Suprapubic skin (tissue), 4 donors: ENCODE results near the gene CNGB1. TPM values are rescaled to one million over a fixed set of nuclear protein-coding genes. Genes with fewer than 3 reads are reported as not detected.

ENCODE experiments used
- DNase-seq, 2 donors: peaks; one replicate each; pipeline ENCODE4 v3.0.0-alpha.2; 2019; ENCODE audit warnings: low spot score in 2 of 2
- H3K27ac ChIP-seq: fragments of 200-600 bp; sonication (generic); one replicate; pipeline ENCODE4 v1.5.1; 2019
- H3K27me3 ChIP-seq: fragments of 200-600 bp; sonication (generic); one replicate; pipeline ENCODE4 v1.5.1; 2019
- H3K36me3 ChIP-seq: fragments of 200-600 bp; sonication (generic); one replicate; pipeline ENCODE4 v1.5.1; 2019
- H3K4me1 ChIP-seq: fragments of 200-600 bp; sonication (generic); one replicate; pipeline ENCODE4 v1.5.1; 2019
- H3K4me3 ChIP-seq: fragments of 200-600 bp; sonication (generic); one replicate; pipeline ENCODE4 v1.5.1; 2019; ENCODE audit warnings: mild to moderate bottlenecking
- H3K9me3 ChIP-seq: fragments of 200-600 bp; sonication (generic); one replicate; pipeline ENCODE4 v1.5.1; 2019
- EP300 ChIP-seq: sonication (generic); formaldehyde crosslinking; IDR thresholded peaks from one replicate; pipeline ENCODE4 v1.6.1; 2017; ENCODE audit warnings: antibody characterized with exemption
- POLR2A ChIP-seq, 2 donors: fragments of 450-650 bp; IDR thresholded peaks; one replicate each; pipeline ENCODE4 v1.6.1; 2017; ENCODE audit warnings: antibody characterized with exemption in 2 of 2, mild to moderate bottlenecking in 2 of 2, moderate library complexity in 2 of 2
- POLR2AphosphoS5 ChIP-seq, 3 donors: sonication (generic); formaldehyde crosslinking; IDR thresholded peaks; one replicate each; pipeline ENCODE4 v1.6.1; 2017; ENCODE audit warnings: antibody characterized with exemption in 3 of 3
- WGBS: methylation state at CpG from one replicate; pipeline ENCODE4 v1.1.5; 2018; 5-methylcytosine and 5-hydroxymethylcytosine counted together
- total RNA-seq, 4 donors: library from RNA; depleted of rRNA; stranded (reverse); fragments of >200 nt; gene quantifications; one replicate each; pipeline ENCODE4 v1.1.0, GENCODE V29; 2016
- TF ChIP-seq, protein P1 (sequence below), 2 donors: fragments of 200-600 bp in 1 of 2; fragments of 450-650 bp in 1 of 2; sonication (generic) in 1 of 2; IDR thresholded peaks; one replicate each; pipeline ENCODE4 v1.5.1; 2016 to 2019; ENCODE audit warnings: antibody characterized with exemption in 2 of 2, mild to moderate bottlenecking in 1 of 2, moderate library complexity in 1 of 2

Gene CNGB1
- total RNA-seq, 4 donors from 2014 or later: 0.08 TPM; not detected in 3

DNA sequence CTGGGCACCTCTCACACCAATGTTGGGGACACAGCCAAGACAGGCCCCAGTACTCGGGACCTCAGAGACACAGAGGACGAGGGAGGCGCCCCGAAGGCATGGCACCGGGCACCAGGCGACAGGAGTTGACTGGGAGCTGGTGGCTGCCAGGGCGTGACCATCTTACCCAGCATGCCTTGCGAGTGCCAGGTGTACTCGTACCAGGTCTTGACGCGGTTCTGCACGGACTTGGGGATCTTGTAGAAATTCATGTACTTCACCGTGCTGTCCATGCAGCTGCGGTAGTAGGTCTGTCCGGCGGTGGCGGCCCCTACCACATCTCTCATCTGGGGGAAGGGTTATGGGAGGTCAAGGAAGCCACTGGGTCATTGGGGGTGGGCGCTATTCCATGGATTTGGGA, 67.3 kb downstream of the CNGB1 start:
- Histone ChIP-seq H3K36me3 (no peaks in the 10 kb centered on the region), H3K4me3 (no peak overlapping the region), H3K4me1 (no peaks in the 10 kb centered on the region), H3K9me3 (no peaks in the 10 kb centered on the region), H3K27me3 (peaks cover 18% of the 10 kb centered on the region), H3K27ac (no peak overlapping the region)
- no peak for DNase-seq
- TF ChIP-seq, protein P1, sequence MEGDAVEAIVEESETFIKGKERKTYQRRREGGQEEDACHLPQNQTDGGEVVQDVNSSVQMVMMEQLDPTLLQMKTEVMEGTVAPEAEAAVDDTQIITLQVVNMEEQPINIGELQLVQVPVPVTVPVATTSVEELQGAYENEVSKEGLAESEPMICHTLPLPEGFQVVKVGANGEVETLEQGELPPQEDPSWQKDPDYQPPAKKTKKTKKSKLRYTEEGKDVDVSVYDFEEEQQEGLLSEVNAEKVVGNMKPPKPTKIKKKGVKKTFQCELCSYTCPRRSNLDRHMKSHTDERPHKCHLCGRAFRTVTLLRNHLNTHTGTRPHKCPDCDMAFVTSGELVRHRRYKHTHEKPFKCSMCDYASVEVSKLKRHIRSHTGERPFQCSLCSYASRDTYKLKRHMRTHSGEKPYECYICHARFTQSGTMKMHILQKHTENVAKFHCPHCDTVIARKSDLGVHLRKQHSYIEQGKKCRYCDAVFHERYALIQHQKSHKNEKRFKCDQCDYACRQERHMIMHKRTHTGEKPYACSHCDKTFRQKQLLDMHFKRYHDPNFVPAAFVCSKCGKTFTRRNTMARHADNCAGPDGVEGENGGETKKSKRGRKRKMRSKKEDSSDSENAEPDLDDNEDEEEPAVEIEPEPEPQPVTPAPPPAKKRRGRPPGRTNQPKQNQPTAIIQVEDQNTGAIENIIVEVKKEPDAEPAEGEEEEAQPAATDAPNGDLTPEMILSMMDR (IDR thresholded peaks at IDR 0.05): no peak
- TF ChIP-seq POLR2A (IDR thresholded peaks at IDR 0.05) (no peak), EP300 (no peak), POLR2AphosphoS5 (IDR thresholded peaks at IDR 0.05) (no peak)
- 48% methylated on average over 15 of the region's 18 CpGs for whole genome bisulfite sequencing

DNA sequence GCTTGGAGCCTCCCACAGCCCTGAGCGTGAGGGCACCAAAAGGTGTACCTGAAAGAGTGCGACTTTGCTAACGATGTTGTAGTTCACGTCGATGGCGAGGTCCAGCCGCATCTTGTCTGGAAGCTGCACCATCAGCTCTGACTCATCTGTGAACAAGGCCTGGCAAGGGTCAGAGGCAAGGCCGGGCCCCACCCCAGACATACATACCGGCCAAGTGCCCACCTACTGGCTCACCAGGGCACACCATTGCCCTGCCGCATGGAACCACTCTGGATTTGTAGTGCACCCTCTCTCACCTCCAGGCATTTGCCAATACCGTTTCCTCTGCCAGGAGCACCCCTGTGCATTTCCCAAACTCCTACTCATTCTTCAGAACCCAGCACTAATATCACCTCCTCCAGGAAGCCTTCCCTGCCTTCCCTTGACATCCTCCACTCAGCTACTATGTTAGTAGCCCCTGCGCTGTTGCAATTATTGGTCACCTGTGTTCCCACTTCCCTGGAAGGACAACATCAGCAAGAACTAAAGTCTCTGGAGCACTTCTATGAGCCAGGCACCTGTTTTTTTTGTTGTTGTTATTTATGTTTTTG, 69.4 kb downstream of the CNGB1 start:
- Histone ChIP-seq H3K4me1 (no peaks in the 10 kb centered on the region), H3K4me3 (no peak overlapping the region), H3K27ac (no peak overlapping the region), H3K27me3 (peaks cover 18% of the 10 kb centered on the region), H3K9me3 (no peaks in the 10 kb centered on the region), H3K36me3 (no peaks in the 10 kb centered on the region)
- DNase-seq: no peak
- TF ChIP-seq POLR2AphosphoS5 (IDR thresholded peaks at IDR 0.05) (no peak), POLR2A (IDR thresholded peaks at IDR 0.05) (no peak), EP300 (no peak)
- TF ChIP-seq, protein P1 (IDR thresholded peaks at IDR 0.05): no peak
- WGBS: 84% methylated on average over 12 of the region's 12 CpGs

DNA sequence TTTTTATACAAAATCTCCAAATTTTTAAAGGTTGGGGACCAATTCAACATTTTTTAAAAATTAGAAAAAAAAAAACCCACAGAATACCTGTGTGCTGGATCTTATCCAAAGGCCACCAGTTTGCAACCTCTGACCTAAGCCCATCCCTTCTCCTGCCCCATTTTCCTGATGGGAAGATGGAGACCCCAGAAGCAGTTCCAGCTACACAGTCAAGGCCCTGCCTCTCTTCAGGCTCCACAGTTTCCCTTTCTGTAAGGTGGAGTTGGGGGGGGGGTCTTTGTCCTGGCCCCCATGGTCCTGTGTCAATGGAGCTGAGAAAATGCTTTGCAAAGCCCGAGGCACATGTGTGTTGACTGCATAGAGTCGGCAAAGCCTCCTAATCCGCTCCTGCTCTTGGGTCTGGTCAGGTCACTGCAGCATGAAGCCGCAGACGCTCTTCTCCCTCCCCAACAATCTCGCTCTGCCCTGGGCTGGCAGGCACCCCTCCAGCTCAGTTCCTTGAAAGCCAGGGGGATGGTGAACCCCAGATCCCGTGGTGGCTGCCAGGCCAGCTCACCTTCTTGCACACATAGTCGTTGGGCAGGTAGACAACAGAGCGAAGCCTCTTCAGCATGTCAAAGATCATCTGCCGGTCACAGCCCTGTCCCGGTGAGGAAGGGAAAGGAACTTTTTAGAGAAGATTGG, 70.0 kb downstream of the CNGB1 start:
- no peaks in the 10 kb centered on the region for H3K9me3 ChIP-seq
- TF ChIP-seq POLR2A (IDR thresholded peaks at IDR 0.05) (no peak), EP300 (no peak), POLR2AphosphoS5 (IDR thresholded peaks at IDR 0.05) (no peak)
- TF ChIP-seq, protein P1 (IDR thresholded peaks at IDR 0.05): no peak
- H3K27ac ChIP-seq: no peak overlapping the region
- peaks cover 18% of the 10 kb centered on the region for H3K27me3 ChIP-seq
- no peaks in the 10 kb centered on the region for H3K36me3 ChIP-seq
- whole genome bisulfite sequencing: 79% methylated on average over 11 of the region's 11 CpGs
- no peak overlapping the region for H3K4me3 ChIP-seq
- DNase-seq: no peak
- H3K4me1 ChIP-seq: no peaks in the 10 kb centered on the region

DNA sequence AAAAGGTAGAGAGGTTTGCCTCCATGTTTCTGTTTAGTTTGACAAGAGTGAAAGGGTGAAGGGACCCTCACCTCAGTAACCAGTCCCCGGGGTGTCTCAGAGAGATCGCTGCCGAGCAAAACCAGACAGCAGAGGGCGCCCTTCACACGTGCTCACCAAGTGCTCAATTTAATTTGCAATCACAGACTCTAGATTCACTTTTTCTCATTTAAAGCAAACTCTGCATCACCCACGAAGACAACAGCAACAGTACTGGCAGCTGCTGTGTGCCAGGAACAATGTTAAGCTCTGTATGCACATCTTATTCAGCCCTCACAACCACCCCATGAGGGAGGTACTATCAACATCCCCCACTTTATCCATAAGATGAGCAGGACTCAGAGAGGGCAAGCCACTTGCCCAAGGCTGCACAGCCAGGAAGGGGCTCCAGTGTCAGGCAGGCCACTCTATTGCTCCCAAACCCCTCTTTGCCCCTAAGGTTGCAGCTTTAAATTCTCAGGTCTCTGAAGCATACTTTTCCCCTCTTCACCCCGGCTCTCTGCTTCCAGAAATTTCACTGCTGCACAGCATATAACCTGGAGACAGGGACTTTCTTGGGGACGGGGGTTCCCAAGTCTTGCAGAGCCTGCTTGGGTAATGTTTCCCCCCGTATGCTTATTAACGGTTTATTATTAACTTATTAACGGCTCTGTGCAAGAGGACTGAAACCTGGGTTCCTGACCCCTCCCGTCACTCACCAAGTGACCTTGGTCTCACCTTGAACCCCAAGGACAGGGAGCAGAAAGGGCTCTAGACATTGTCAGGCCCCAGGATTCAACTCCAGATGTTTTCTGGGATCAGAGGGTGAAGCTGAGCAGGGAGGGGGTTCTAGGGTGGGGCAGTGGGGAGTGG, 70.9 kb downstream of the CNGB1 start:
- Histone ChIP-seq H3K27ac (no peak overlapping the region), H3K4me3 (no peak overlapping the region)

More for the DNA sequence above, 70.9 kb downstream of the CNGB1 start:
- Histone ChIP-seq H3K9me3 (no peaks in the 10 kb centered on the region), H3K36me3 (no peaks in the 10 kb centered on the region), H3K4me1 (no peaks in the 10 kb centered on the region), H3K27me3 (peaks cover 18% of the 10 kb centered on the region)
- DNase-seq: no peak
- no peak for TF ChIP-seq POLR2A (IDR thresholded peaks at IDR 0.05)
- TF ChIP-seq, protein P1 (IDR thresholded peaks at IDR 0.05): peak; percentile 58 to 80
- 39% methylated on average over 11 of the region's 12 CpGs for WGBS
